ENCODE data around the gene MAPK13. TPM values are rescaled to one million over a fixed set of nuclear protein-coding genes. Genes with fewer than 3 reads are reported as not detected.
A peak's percentile ranks its signal among the peaks of the same experiment; 100 is the strongest.
"Not testable (repeated sequence)": the region's sequence is repeated elsewhere in the genome, so short reads cannot be mapped to it uniquely, and the experiment has no call there.

MAPK13 gene
- total RNA-seq, 1 experiment from 2014 or later, result 146 TPM

DNA sequence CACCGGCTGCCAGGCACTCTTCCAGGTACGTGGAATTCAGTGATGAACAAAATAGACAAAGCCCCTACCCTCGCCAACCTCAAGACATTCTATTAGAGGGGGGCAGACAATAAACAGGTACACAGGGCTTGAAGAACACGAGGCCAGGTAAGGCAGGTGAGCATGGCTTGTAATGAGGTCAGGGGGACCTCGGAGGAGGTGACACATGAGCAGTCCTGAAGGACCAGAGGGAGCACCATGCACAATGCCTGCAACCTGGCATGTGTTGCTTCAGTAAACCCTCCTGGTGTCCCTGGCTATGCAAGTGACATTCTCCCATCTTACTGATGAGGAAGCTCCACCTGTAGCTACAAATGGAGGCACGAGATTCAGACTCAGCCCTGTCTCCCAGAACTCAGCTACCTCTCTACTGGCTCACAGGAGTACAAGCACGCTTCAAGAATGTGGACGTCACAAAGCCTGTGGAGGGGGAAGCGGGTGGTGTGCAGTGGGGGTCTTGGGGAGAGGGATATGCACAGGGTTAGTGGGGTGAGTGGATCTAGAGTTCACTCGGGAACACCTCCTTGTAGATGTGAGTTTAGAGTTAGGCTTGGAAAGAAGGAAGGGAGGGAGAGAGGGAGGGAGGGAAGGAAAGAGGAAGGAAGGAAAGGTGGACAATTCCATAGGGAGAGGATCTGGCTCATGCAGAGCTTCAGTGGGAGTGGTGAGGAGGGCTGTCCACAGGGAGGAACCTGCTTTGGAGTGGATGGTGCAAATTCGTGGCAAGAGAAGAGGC lies 7.6 kb upstream of the MAPK13 start:
- Histone ChIP-seq H3K79me2 (ENCODE audit: low read depth) (no peaks in the 10 kb centered on the region), H3K4me1 (replicated peaks; ENCODE audit: insufficient read depth) (peaks cover 84% of the 10 kb centered on the region), H3K9me3 (ENCODE audit: insufficient read depth, low read depth) (no peaks in the 10 kb centered on the region), H3F3A (ENCODE audit: insufficient read depth, low read depth) (peaks cover 69% of the 10 kb centered on the region), H3K9me2 (ENCODE audit: insufficient read depth) (no peaks in the 10 kb centered on the region; the same call in 1 of the 2 replicates), H3K4me3 (no peak overlapping the region), H3K36me3 (ENCODE audit: low read depth) (no peaks in the 10 kb centered on the region), H3K4me2 (no peak overlapping the region), H3K27me3 (ENCODE audit: insufficient read depth, low read depth) (no peaks in the 10 kb centered on the region), H4K20me1 (ENCODE audit: insufficient read depth) (no peaks in the 10 kb centered on the region), H2AFZ (no peak overlapping the region), H3K27ac (no peak overlapping the region)
- DNase-seq, result no peak
- intact Hi-C loops (cut with micrococcal nuclease; ENCODE audit: unreplicated experiment), result loop anchor here (5.0 kb wide), 1 partner anchor 180 kb away; no protein-coding TSS in a partner anchor
- BruUV-seq (replicated peaks), result no TSS peak
- TF ChIP-seq, protein P1, sequence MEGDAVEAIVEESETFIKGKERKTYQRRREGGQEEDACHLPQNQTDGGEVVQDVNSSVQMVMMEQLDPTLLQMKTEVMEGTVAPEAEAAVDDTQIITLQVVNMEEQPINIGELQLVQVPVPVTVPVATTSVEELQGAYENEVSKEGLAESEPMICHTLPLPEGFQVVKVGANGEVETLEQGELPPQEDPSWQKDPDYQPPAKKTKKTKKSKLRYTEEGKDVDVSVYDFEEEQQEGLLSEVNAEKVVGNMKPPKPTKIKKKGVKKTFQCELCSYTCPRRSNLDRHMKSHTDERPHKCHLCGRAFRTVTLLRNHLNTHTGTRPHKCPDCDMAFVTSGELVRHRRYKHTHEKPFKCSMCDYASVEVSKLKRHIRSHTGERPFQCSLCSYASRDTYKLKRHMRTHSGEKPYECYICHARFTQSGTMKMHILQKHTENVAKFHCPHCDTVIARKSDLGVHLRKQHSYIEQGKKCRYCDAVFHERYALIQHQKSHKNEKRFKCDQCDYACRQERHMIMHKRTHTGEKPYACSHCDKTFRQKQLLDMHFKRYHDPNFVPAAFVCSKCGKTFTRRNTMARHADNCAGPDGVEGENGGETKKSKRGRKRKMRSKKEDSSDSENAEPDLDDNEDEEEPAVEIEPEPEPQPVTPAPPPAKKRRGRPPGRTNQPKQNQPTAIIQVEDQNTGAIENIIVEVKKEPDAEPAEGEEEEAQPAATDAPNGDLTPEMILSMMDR (conservative IDR thresholded peaks at IDR 0.05), result no peak
- no peak for TF ChIP-seq EZH2 (IDR thresholded peaks at IDR 0.05; ENCODE audit: low read depth)
- ChIA-PET CTCF (interaction anchor here (0.6 kb wide), 1 partner anchor 892 kb away, joined by 3 read pairs; no protein-coding TSS in a partner anchor), POLR2A (ENCODE audit: unreplicated experiment) (no interaction called here)

DNA sequence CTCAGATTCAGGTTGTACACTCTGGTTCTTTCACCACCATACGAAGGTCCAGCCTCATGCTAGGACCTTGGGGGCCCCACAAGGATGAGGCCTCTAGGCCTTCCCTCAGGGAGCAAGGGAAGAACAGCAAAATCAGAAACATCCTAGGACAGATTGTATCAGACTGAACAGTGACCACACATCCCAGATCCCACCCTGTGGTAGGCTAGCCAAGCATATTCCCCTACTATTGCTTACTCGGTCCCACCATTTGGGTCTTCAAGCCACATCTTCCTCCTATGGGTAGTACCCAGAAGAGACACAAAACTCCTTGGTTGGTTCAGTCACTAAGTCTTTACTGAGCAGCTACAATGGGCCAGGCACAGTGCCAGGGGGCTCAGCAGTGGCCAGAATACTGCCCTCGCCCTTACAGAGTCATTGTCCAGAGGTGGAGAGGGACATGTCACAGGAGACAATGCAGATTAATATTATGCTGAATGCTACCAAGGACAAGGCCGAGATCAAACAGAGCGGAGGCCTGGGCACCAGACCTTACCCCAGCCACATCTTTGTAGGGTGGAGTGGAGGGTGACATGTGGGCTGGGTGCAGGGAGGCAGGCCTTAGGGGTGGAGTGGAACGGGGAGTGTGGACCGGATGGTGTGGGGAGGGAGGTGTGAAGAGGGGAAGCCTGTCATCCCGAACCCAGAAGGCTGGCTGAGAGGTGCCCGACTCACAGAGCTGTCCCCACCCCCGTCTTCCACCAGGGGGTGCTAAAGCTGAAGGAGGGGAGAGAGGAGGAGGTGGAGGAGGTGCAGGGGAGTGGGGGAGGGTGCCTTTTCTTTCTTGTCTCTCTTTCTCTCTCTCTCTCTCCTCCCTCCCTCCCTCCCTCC lies 6.8 kb upstream of the MAPK13 start:
- ChIA-PET CTCF (interaction anchor here (0.5 to 0.7 kb wide), 3 partner anchors 177 to 1024 kb away, joined by 3 read pairs; no protein-coding TSS in a partner anchor), POLR2A (ENCODE audit: unreplicated experiment) (no interaction called here)
- BruUV-seq (replicated peaks), result no TSS peak
- H4K20me1 ChIP-seq (ENCODE audit: insufficient read depth), result no peaks in the 10 kb centered on the region
- DNase-seq, result peak; percentile 48 to 75
- H3K9me2 ChIP-seq (ENCODE audit: insufficient read depth), result no peaks in the 10 kb centered on the region
- peaks cover 84% of the 10 kb centered on the region for H3K4me1 ChIP-seq (replicated peaks; ENCODE audit: insufficient read depth)
- H2AFZ ChIP-seq, result no peak overlapping the region
- no peaks in the 10 kb centered on the region for H3K27me3 ChIP-seq (ENCODE audit: insufficient read depth, low read depth)
- peaks cover 70% of the 10 kb centered on the region for H3F3A ChIP-seq (ENCODE audit: insufficient read depth, low read depth)
- no peak overlapping the region for H3K27ac ChIP-seq
- intact Hi-C loops (cut with micrococcal nuclease; ENCODE audit: unreplicated experiment), result loop anchor here (5.0 kb wide), 1 partner anchor 179 kb away; no protein-coding TSS in a partner anchor
- H3K4me3 ChIP-seq, result no peak overlapping the region
- peaks cover 7% of the 10 kb centered on the region for H3K79me2 ChIP-seq (ENCODE audit: low read depth)
- TF ChIP-seq, protein P1 (conservative IDR thresholded peaks at IDR 0.05), result peak; percentile 77
- no peak for TF ChIP-seq EZH2 (IDR thresholded peaks at IDR 0.05; ENCODE audit: low read depth)
- no peaks in the 10 kb centered on the region for H3K36me3 ChIP-seq (ENCODE audit: low read depth)
- H3K9me3 ChIP-seq (ENCODE audit: insufficient read depth, low read depth), result no peaks in the 10 kb centered on the region
- no peak overlapping the region for H3K4me2 ChIP-seq

DNA sequence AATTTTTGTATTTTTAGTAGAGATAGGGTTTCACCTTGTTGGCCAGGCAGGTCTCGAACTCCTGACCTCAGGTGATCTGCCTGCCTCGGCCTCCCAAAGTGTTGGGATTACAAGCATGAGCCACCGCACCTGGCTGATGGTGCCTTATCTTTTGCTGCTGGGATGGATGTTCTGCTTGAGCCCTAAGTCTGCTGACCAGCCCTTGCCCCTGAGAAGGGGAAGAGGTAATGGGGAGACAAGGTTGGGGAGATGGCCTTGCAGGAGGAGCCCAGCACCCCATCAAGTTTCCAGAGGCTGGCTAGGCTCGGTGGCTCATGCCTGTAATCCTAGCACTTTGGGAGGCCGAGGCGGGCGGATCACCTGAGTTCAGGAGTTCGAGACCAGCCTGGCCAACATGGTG lies 6.0 kb upstream of the MAPK13 start:
- H3K4me2 ChIP-seq; H3K27ac ChIP-seq; H3K9me3 ChIP-seq (ENCODE audit: insufficient read depth, low read depth); H3K4me3 ChIP-seq; H4K20me1 ChIP-seq (ENCODE audit: insufficient read depth); H3K9me2 ChIP-seq (ENCODE audit: insufficient read depth); DNase-seq; H3K27me3 ChIP-seq (ENCODE audit: insufficient read depth, low read depth); H2AFZ ChIP-seq; POLR2A ChIA-PET (ENCODE audit: unreplicated experiment); H3K36me3 ChIP-seq (ENCODE audit: low read depth); BruUV-seq (replicated peaks): not testable (repeated sequence)
- CTCF ChIA-PET, result interaction anchor here (0.5 kb wide), 1 partner anchor 176 kb away, joined by 3 read pairs; no protein-coding TSS in a partner anchor
- Histone ChIP-seq H3K4me1 (replicated peaks; ENCODE audit: insufficient read depth) (peaks cover 85% of the 10 kb centered on the region), H3K79me2 (ENCODE audit: low read depth) (peaks cover 16% of the 10 kb centered on the region), H3F3A (ENCODE audit: insufficient read depth, low read depth) (peaks cover 72% of the 10 kb centered on the region)
- intact Hi-C loops (cut with micrococcal nuclease; ENCODE audit: unreplicated experiment), result loop anchor here (5.0 kb wide), 1 partner anchor 178 kb away; no protein-coding TSS in a partner anchor

Data from PC-9 (cell line).